Measurements from ENCODE around the gene OR2T35. TPM values are rescaled to one million over a fixed set of nuclear protein-coding genes. Genes with fewer than 3 reads are reported as not detected.

Gene OR2T35
- total RNA-seq, 1 experiment from 2014 or later: not detected

DNA sequence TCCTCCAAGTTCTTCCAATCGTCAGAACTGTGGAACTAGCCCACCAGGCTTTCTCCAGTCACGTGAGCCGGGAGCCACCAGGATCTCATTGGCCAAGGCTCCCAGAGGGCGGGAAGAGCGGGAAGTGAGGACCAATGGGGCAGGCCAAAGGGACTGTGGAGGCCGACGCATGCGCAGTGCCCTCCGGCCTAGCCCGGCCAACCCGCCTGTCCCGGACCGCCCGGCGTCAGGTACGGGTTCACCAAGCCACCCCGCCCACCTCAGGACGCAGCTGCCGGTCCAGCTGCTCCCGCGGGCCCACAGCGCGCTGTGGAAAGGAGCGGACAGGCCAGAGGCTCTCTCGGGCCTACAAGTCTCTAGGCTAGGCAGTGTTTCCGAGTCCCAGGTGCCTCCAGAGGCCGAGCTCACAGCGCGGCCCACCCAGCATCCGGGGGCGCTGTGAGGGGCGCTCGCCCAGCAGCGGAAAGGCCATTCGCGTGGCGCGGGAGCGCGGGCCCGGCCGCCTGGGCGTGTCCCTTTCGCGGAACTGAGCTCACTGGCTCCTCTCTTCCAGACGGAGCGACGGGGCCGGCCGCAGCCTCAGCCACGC is 46.6 kb upstream of the OR2T35 start (continued):
- TF ChIP-seq ELF1 (IDR thresholded peaks at IDR 0.05; ENCODE audit: borderline replicate concordance, low read depth): no peak
- TF ChIP-seq, protein P1, sequence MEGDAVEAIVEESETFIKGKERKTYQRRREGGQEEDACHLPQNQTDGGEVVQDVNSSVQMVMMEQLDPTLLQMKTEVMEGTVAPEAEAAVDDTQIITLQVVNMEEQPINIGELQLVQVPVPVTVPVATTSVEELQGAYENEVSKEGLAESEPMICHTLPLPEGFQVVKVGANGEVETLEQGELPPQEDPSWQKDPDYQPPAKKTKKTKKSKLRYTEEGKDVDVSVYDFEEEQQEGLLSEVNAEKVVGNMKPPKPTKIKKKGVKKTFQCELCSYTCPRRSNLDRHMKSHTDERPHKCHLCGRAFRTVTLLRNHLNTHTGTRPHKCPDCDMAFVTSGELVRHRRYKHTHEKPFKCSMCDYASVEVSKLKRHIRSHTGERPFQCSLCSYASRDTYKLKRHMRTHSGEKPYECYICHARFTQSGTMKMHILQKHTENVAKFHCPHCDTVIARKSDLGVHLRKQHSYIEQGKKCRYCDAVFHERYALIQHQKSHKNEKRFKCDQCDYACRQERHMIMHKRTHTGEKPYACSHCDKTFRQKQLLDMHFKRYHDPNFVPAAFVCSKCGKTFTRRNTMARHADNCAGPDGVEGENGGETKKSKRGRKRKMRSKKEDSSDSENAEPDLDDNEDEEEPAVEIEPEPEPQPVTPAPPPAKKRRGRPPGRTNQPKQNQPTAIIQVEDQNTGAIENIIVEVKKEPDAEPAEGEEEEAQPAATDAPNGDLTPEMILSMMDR (IDR thresholded peaks at IDR 0.05 in 2 of 3, conservative IDR thresholded peaks at IDR 0.05 in 1 of 3; ENCODE audit: borderline replicate concordance in 1 of 3, insufficient read depth in 1 of 3, low read depth in 2 of 3, low read length in 2 of 3): no peak
- TF ChIP-seq POLR2A (IDR thresholded peaks at IDR 0.05; ENCODE audit: borderline replicate concordance, extremely low read depth, insufficient read depth, insufficient read length): no peak
- TF ChIP-seq SP1 (IDR thresholded peaks at IDR 0.05; ENCODE audit: low read depth): no peak
- TF ChIP-seq ZNF274 (IDR thresholded peaks at IDR 0.05; ENCODE audit: low read depth, low read length): no peak
- TF ChIP-seq CBX3 (IDR thresholded peaks at IDR 0.05; ENCODE audit: low read depth): no peak

DNA sequence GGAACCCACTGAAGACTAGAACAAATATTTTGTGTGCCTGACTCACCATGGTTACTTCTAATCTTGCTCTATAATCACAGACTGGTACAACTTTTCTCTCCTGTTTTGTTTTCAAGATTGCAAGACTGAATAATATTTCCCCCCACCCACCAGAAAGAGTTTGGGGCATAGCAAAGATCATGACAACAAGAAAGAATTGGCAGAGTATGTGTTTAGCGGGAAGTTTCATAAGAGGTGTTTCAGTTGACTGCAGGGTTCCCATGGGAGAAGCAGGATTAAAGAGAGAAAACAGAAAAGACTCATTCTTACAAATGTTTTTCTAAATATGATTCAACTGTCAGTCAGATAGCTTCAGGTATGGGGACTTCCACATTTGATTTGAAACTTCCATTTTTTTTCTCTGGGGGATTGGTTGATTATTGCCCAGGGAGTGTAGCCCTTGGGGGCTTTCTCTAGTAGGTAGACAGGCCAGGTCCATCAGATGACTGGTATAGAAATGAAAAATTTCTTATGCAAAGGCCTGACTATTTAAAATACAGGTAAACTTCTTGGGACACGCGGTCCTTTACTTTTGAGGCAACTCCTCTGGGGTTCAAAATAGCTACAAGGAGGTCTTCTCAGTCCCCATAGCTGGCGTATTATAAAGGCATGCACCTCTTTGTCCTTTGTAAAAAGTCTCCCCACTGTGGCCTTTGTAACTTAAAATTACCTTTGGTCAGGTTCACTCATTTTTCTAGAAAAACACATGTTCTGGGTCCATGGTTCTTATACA is 43.6 kb upstream of the OR2T35 start:
- BruUV-seq (replicated peaks): no TSS peak
- H3K9me3 ChIP-seq (ENCODE audit: control insufficient read depth in 1 of 2, insufficient read depth in 1 of 2, low read depth in 1 of 2, low read length in 2 of 2): no peaks in the 10 kb centered on the region
- H3K27ac ChIP-seq (ENCODE audit: low read depth, low read length): no peak overlapping the region
- DNase-seq (ENCODE audit: low read depth, low spot score) (no peak), ATAC-seq (no peak)
- H3K9me2 ChIP-seq (ENCODE audit: insufficient read depth): no peaks in the 10 kb centered on the region
- H3K79me2 ChIP-seq (ENCODE audit: insufficient read depth, low read length): no peaks in the 10 kb centered on the region
- no peak overlapping the region for H3K4me2 ChIP-seq (ENCODE audit: low read length)
- no peak overlapping the region for H3K9ac ChIP-seq (ENCODE audit: low read length)
- TF ChIP-seq, protein P2, sequence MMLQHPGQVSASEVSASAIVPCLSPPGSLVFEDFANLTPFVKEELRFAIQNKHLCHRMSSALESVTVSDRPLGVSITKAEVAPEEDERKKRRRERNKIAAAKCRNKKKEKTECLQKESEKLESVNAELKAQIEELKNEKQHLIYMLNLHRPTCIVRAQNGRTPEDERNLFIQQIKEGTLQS (IDR thresholded peaks at IDR 0.05): no peak
- no peak for TF ChIP-seq TCF7L2 (IDR thresholded peaks at IDR 0.05; ENCODE audit: borderline replicate concordance, extremely low read depth, insufficient read depth, insufficient read length)
- TF ChIP-seq YY1 (IDR thresholded peaks at IDR 0.05; ENCODE audit: extremely low read depth, insufficient replicate concordance, low read depth, low read length): no peak
- TF ChIP-seq, protein P3, sequence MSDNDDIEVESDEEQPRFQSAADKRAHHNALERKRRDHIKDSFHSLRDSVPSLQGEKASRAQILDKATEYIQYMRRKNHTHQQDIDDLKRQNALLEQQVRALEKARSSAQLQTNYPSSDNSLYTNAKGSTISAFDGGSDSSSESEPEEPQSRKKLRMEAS (IDR thresholded peaks at IDR 0.05): no peak
- ChIA-PET POLR2A (no interaction called here), RAD21 (ENCODE audit: low non-redundant PET in 1 of 2, low total read pairs in 2 of 2, uncharacterized antibody in 2 of 2, unreplicated experiment in 2 of 2) (no interaction called here), CTCF (no interaction called here)
- H4K20me1 ChIP-seq (ENCODE audit: insufficient read depth): no peaks in the 10 kb centered on the region
- no peak overlapping the region for H2AFZ ChIP-seq (ENCODE audit: low read depth, low read length, poor library complexity, severe bottlenecking)
- no peaks in the 10 kb centered on the region for H3K4me1 ChIP-seq (ENCODE audit: control insufficient read depth in 1 of 2, insufficient read depth in 2 of 2, low read length in 2 of 2)
- H3K4me3 ChIP-seq (replicated peaks in 1 of 2; ENCODE audit: low read depth in 1 of 2, low read length in 2 of 2): no peak overlapping the region
- H3K27me3 ChIP-seq (ENCODE audit: insufficient read depth, low read length): no peaks in the 10 kb centered on the region
- no peaks in the 10 kb centered on the region for H3K36me3 ChIP-seq (ENCODE audit: control insufficient read depth in 1 of 2, insufficient read depth in 2 of 2, low read length in 2 of 2)
- intact Hi-C loops (cut with micrococcal nuclease): loop anchor here (5.0 kb wide), 1 partner anchor 66 kb away; no protein-coding TSS in a partner anchor
